ENCODE results near the gene CHTOP.
"Not testable (repeated sequence)": the region's sequence is repeated elsewhere in the genome, so short reads cannot be mapped to it uniquely, and the experiment has no call there.

Gene CHTOP

DNA sequence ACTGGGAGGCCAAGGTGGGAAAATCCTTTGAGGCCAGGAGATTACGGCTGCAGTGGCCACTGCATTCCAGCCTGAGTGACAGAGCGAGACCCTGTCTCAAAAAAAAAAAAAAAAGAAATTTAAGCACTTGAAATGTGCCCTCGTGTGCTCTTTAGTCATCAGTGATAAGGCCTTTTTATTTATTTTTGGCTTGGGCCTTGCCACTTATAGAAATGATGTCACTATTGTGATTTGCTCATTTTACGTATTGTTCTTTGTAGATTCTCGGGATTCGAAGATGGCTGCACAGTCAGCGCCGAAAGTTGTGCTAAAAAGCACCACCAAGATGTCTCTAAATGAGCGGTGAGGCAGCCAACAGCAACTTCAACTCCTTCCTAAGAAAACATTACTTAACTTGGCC lies 2.4 kb downstream of the CHTOP start:
- TF ChIP-seq, protein P1, sequence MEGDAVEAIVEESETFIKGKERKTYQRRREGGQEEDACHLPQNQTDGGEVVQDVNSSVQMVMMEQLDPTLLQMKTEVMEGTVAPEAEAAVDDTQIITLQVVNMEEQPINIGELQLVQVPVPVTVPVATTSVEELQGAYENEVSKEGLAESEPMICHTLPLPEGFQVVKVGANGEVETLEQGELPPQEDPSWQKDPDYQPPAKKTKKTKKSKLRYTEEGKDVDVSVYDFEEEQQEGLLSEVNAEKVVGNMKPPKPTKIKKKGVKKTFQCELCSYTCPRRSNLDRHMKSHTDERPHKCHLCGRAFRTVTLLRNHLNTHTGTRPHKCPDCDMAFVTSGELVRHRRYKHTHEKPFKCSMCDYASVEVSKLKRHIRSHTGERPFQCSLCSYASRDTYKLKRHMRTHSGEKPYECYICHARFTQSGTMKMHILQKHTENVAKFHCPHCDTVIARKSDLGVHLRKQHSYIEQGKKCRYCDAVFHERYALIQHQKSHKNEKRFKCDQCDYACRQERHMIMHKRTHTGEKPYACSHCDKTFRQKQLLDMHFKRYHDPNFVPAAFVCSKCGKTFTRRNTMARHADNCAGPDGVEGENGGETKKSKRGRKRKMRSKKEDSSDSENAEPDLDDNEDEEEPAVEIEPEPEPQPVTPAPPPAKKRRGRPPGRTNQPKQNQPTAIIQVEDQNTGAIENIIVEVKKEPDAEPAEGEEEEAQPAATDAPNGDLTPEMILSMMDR (IDR thresholded peaks at IDR 0.05; ENCODE audit: extremely low read depth, missing control alignments): no peak
- no peak for DNase-seq (ENCODE audit: low spot score)

DNA sequence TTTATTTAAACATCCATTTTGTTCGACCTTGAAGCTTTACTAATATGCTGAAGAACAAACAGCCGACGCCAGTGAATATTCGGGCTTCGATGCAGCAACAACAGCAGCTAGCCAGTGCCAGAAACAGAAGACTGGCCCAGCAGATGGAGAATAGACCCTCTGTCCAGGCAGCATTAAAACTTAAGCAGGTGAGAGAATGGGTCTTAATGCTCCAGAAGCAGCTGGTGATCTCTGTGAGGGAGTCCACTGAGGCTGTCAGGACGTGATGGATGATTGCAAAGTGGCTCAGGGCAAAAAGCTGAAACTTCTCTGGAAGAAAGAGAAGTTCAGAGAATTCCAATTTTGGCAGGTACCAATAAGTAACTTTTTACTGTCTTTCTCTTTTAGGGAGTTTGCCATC lies 4.4 kb downstream of the CHTOP start:
- DNase-seq (ENCODE audit: low spot score): no peak
- TF ChIP-seq, protein P1 (IDR thresholded peaks at IDR 0.05; ENCODE audit: extremely low read depth, missing control alignments): no peak

DNA sequence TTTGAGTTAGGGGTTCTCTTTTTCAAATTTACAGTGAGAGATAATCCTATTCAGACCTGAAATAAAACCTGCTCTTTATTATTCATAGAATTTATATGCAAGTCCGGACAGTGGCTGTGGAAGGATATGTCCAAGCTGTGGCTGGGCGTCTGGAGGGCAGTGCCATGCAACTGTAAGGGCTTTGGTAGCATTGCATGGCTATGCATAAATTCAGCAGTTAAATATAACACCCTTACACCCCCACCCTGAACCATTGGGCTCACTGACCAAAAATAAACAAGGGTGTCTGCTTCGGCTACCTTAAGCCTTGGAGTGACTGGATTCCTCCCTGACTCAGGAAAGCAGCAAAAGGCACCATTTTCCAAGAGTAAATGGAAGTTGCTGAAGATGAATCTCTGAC lies 5.4 kb downstream of the CHTOP start:
- TF ChIP-seq, protein P1 (IDR thresholded peaks at IDR 0.05; ENCODE audit: extremely low read depth, missing control alignments): no peak

DNA sequence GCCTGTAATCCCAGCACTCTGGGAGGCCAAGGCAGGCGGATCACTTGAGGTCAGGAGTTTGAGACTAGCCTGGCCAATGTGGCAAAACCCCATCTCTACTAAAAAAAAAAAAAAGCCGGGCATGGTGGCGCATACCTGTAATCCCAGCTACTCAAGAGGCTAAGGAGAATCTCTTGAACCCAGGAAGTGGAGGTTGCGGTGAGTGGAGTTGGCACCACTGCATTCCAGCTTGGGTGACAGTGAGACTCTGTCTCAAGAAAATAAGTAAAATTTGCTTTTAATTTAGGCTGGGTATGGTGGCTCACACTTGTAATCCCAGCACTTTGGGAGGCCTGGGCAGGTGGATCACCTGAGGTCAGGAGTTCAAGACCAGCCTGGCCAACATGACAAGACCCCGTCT lies 6.3 kb downstream of the CHTOP start:
- DNase-seq (ENCODE audit: low spot score): not testable (repeated sequence)

More for the DNA sequence above, 5.4 kb downstream of the CHTOP start:
- DNase-seq (ENCODE audit: low spot score): no peak

DNA sequence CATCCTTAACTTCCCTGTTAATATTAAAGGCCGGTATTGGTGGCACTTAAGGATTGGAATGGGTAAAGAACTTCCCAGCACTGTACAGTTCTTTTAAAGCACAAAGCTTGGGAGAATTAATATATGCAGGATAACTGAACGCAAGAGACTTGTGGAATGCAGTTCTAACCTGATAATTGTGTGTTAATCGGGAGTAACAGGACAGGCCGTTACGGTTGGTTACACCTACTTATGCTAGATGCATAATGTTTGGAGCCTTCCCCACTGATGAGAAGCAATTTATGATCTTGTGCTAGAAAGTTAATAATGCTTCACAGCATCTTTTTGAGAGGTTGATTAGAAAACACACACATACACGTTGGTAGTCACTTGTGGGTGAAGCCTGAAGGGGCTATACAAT lies 7.0 kb downstream of the CHTOP start:
- DNase-seq (ENCODE audit: low spot score): no peak
- TF ChIP-seq, protein P1 (IDR thresholded peaks at IDR 0.05; ENCODE audit: extremely low read depth, missing control alignments): no peak

DNA sequence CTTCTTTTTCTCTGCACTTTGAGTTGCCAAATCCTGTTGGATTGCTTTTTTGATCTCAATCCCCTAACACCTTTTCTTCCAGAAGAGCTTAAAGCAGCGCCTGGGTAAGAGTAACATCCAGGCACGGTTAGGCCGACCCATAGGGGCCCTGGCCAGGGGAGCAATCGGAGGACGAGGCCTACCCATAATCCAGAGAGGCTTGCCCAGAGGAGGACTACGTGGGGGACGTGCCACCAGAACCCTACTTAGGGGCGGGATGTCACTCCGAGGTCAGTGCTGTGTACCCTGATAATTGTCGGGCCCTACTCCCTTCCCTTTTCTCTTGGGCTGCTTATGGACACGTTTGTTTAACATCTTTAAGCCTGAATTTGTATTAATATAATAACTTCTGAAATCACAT lies 8.3 kb downstream of the CHTOP start:
- TF ChIP-seq, protein P1 (IDR thresholded peaks at IDR 0.05; ENCODE audit: extremely low read depth, missing control alignments): no peak
- DNase-seq (ENCODE audit: low spot score): no peak

DNA sequence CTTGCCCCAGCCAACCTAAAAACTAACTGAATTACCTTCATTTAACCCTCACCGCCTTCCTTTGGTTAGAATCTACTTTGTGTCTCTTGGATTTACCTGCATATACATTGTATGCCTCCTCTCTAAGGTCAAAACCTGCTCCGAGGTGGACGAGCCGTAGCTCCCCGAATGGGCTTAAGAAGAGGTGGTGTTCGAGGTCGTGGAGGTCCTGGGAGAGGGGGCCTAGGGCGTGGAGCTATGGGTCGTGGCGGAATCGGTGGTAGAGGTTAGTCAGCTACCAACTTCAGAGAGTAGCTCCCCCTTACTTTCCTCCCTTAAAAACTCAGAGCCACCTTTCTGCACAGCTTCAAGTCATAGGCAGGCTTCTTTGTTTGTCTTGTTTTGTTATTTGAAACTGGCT lies 9.2 kb downstream of the CHTOP start:
- TF ChIP-seq, protein P1 (IDR thresholded peaks at IDR 0.05; ENCODE audit: extremely low read depth, missing control alignments): no peak
- no peak for DNase-seq (ENCODE audit: low spot score)

DNA sequence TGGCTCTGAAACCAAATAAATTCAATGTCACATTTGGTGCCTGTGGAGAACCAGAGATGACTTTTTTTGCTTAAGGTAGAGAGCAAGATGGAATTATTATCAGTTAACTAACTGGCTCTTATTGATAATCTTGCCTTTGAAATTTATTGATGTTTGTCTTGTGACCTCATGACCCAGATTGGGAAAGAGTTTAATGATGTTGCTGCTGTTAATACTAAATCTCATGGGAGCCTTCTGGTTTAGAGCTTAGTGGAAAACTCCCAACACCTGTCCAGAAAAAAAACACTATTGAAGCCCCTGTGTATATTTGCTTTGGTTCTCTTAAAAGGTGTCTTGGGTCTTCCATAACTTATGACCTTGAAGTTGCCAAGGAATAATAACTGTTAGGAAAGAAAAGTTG lies 9.9 kb downstream of the CHTOP start:
- DNase-seq (ENCODE audit: low spot score): no peak
- TF ChIP-seq, protein P1 (IDR thresholded peaks at IDR 0.05; ENCODE audit: extremely low read depth, missing control alignments): no peak
